ENCODE measurements around the gene QRICH1.
A peak's percentile ranks its signal among the peaks of the same experiment; 100 is the strongest.

QRICH1 gene

GRCh38 chr3:49019941-49020329 lies 73.9 kb downstream of the QRICH1 start:
- H3K27me3 ChIP-seq (ENCODE audit: control insufficient read depth in 2 of 2, insufficient read depth in 2 of 2, low read length in 2 of 2), result no peaks in the 10 kb centered on the region
- peaks cover 27 to 33% of the 10 kb centered on the region in 2 donors for H3K36me3 ChIP-seq (ENCODE audit: control insufficient read depth in 2 of 2, insufficient read depth in 2 of 2, low read length in 2 of 2)
- peaks cover 23 to 37% of the 10 kb centered on the region in 2 donors for H3K4me1 ChIP-seq (ENCODE audit: control insufficient read depth in 2 of 2, insufficient read depth in 2 of 2, low read length in 2 of 2)
- H3K9me3 ChIP-seq (ENCODE audit: control insufficient read depth in 2 of 2, low read length in 2 of 2), result no peaks in the 10 kb centered on the region
- H3K27ac ChIP-seq (ENCODE audit: low read depth in 2 of 2, low read length in 2 of 2), result peak overlapping the region; percentile 100
- peak overlapping the region; percentile 96 to 99 for H3K9ac ChIP-seq (ENCODE audit: low read depth in 1 of 2, low read length in 2 of 2)
- H3K4me3 ChIP-seq (ENCODE audit: low read length in 2 of 2), result peak overlapping the region; percentile 82 to 95

- Histone ChIP-seq H3K9me3 (ENCODE audit: control insufficient read depth in 2 of 2, low read length in 2 of 2) (no peaks in the 10 kb centered on the region), H3K27me3 (ENCODE audit: control insufficient read depth in 2 of 2, insufficient read depth in 2 of 2, low read length in 2 of 2) (no peaks in the 10 kb centered on the region), H3K4me3 (ENCODE audit: low read length in 2 of 2) (peak overlapping the region; percentile 80 to 82), H3K4me1 (ENCODE audit: control insufficient read depth in 2 of 2, insufficient read depth in 2 of 2, low read length in 2 of 2) (peaks cover 23 to 37% of the 10 kb centered on the region in 2 donors), H3K36me3 (ENCODE audit: control insufficient read depth in 2 of 2, insufficient read depth in 2 of 2, low read length in 2 of 2) (peaks cover 23 to 31% of the 10 kb centered on the region in 2 donors), H3K27ac (ENCODE audit: low read depth in 2 of 2, low read length in 2 of 2) (peak overlapping the region; percentile 88 to 100), H3K9ac (ENCODE audit: low read depth in 1 of 2, low read length in 2 of 2) (peak overlapping the region; percentile 81 to 99)
These were observed 75.2 kb downstream of the QRICH1 start for GRCh38 chr3:49018707-49019006.

GRCh38 chr3:49017971-49018706 lies 75.7 kb downstream of the QRICH1 start, which contains the start of gene DALRD3:
Gene DALRD3 (minus strand): TSS chr3:49018580. CDS start chr3:49018564, 16 bp downstream.
- H3K9ac ChIP-seq (ENCODE audit: low read depth in 1 of 2, low read length in 2 of 2), result peak within 1 kb of the TSS; percentile 81 to 99
- no peaks in the 10 kb centered on the region for H3K9me3 ChIP-seq (ENCODE audit: control insufficient read depth in 2 of 2, low read length in 2 of 2)
- H3K27me3 ChIP-seq (ENCODE audit: control insufficient read depth in 2 of 2, insufficient read depth in 2 of 2, low read length in 2 of 2), result no peaks in the 10 kb centered on the region
- H3K36me3 ChIP-seq (ENCODE audit: control insufficient read depth in 2 of 2, insufficient read depth in 2 of 2, low read length in 2 of 2), result peaks cover 28 to 37% of the 10 kb centered on the region in 2 donors
- peak within 1 kb of the TSS; percentile 100 for H3K27ac ChIP-seq (ENCODE audit: low read depth in 2 of 2, low read length in 2 of 2)
- H3K4me3 ChIP-seq (ENCODE audit: low read length in 2 of 2), result peak within 1 kb of the TSS; percentile 80 to 82
- H3K4me1 ChIP-seq (ENCODE audit: control insufficient read depth in 2 of 2, insufficient read depth in 2 of 2, low read length in 2 of 2), result peaks cover 21 to 40% of the 10 kb centered on the region in 2 donors

GRCh38 chr3:49017229-49017970 lies 76.5 kb downstream of the QRICH1 start:
- Histone ChIP-seq H3K9me3 (ENCODE audit: control insufficient read depth in 2 of 2, low read length in 2 of 2) (no peaks in the 10 kb centered on the region), H3K27me3 (ENCODE audit: control insufficient read depth in 2 of 2, insufficient read depth in 2 of 2, low read length in 2 of 2) (no peaks in the 10 kb centered on the region), H3K4me1 (ENCODE audit: control insufficient read depth in 2 of 2, insufficient read depth in 2 of 2, low read length in 2 of 2) (peaks cover 14 to 33% of the 10 kb centered on the region in 2 donors), H3K36me3 (ENCODE audit: control insufficient read depth in 2 of 2, insufficient read depth in 2 of 2, low read length in 2 of 2) (peaks cover 35 to 40% of the 10 kb centered on the region in 2 donors), H3K27ac (ENCODE audit: low read depth in 2 of 2, low read length in 2 of 2) (peak overlapping the region; percentile 88 to 100), H3K4me3 (ENCODE audit: low read length in 2 of 2) (peak overlapping the region; percentile 80 to 82), H3K9ac (ENCODE audit: low read depth in 1 of 2, low read length in 2 of 2) (peak overlapping the region; percentile 81 to 99)

- Histone ChIP-seq H3K27me3 (ENCODE audit: control insufficient read depth in 2 of 2, insufficient read depth in 2 of 2, low read length in 2 of 2) (no peaks in the 10 kb centered on the region), H3K36me3 (ENCODE audit: control insufficient read depth in 2 of 2, insufficient read depth in 2 of 2, low read length in 2 of 2) (peaks cover 40 to 48% of the 10 kb centered on the region in 2 donors), H3K9me3 (ENCODE audit: control insufficient read depth in 2 of 2, low read length in 2 of 2) (no peaks in the 10 kb centered on the region), H3K27ac (ENCODE audit: low read depth in 2 of 2, low read length in 2 of 2) (peak overlapping the region in 1 of 2 donors; percentile 88), H3K9ac (ENCODE audit: low read depth in 1 of 2, low read length in 2 of 2) (peak overlapping the region in 1 of 2 donors; percentile 14), H3K4me3 (ENCODE audit: low read length in 2 of 2) (no peak overlapping the region), H3K4me1 (ENCODE audit: control insufficient read depth in 2 of 2, insufficient read depth in 2 of 2, low read length in 2 of 2) (peaks cover 14 to 32% of the 10 kb centered on the region in 2 donors)
These were observed 77.2 kb downstream of the QRICH1 start for GRCh38 chr3:49016414-49017228.

- Histone ChIP-seq H3K9me3 (ENCODE audit: control insufficient read depth in 2 of 2, low read length in 2 of 2) (no peaks in the 10 kb centered on the region), H3K27me3 (ENCODE audit: control insufficient read depth in 2 of 2, insufficient read depth in 2 of 2, low read length in 2 of 2) (no peaks in the 10 kb centered on the region), H3K4me1 (ENCODE audit: control insufficient read depth in 2 of 2, insufficient read depth in 2 of 2, low read length in 2 of 2) (peaks cover 14 to 32% of the 10 kb centered on the region in 2 donors), H3K9ac (ENCODE audit: low read depth in 1 of 2, low read length in 2 of 2) (no peak overlapping the region), H3K4me3 (ENCODE audit: low read length in 2 of 2) (no peak overlapping the region), H3K27ac (ENCODE audit: low read depth in 2 of 2, low read length in 2 of 2) (no peak overlapping the region), H3K36me3 (ENCODE audit: control insufficient read depth in 2 of 2, insufficient read depth in 2 of 2, low read length in 2 of 2) (peaks cover 40 to 51% of the 10 kb centered on the region in 2 donors)
These were observed 78.1 kb downstream of the QRICH1 start for GRCh38 chr3:49015765-49016164.

GRCh38 chr3:49015072-49015471 lies 78.8 kb downstream of the QRICH1 start:
- Histone ChIP-seq H3K9me3 (ENCODE audit: control insufficient read depth in 2 of 2, low read length in 2 of 2) (no peaks in the 10 kb centered on the region), H3K4me3 (ENCODE audit: low read length in 2 of 2) (no peak overlapping the region), H3K36me3 (ENCODE audit: control insufficient read depth in 2 of 2, insufficient read depth in 2 of 2, low read length in 2 of 2) (peaks cover 40 to 51% of the 10 kb centered on the region in 2 donors), H3K27ac (ENCODE audit: low read depth in 2 of 2, low read length in 2 of 2) (no peak overlapping the region), H3K9ac (ENCODE audit: low read depth in 1 of 2, low read length in 2 of 2) (no peak overlapping the region), H3K4me1 (ENCODE audit: control insufficient read depth in 2 of 2, insufficient read depth in 2 of 2, low read length in 2 of 2) (peaks cover 11 to 26% of the 10 kb centered on the region in 2 donors), H3K27me3 (ENCODE audit: control insufficient read depth in 2 of 2, insufficient read depth in 2 of 2, low read length in 2 of 2) (no peaks in the 10 kb centered on the region)

GRCh38 chr3:49013738-49014660 lies 79.9 kb downstream of the QRICH1 start:
- peaks cover 9 to 18% of the 10 kb centered on the region in 2 donors for H3K4me1 ChIP-seq (ENCODE audit: control insufficient read depth in 2 of 2, insufficient read depth in 2 of 2, low read length in 2 of 2)
- H3K4me3 ChIP-seq (ENCODE audit: low read length in 2 of 2), result no peak overlapping the region
- H3K9me3 ChIP-seq (ENCODE audit: control insufficient read depth in 2 of 2, low read length in 2 of 2), result no peaks in the 10 kb centered on the region
- no peak overlapping the region for H3K9ac ChIP-seq (ENCODE audit: low read depth in 1 of 2, low read length in 2 of 2)
- no peak overlapping the region for H3K27ac ChIP-seq (ENCODE audit: low read depth in 2 of 2, low read length in 2 of 2)
- H3K27me3 ChIP-seq (ENCODE audit: control insufficient read depth in 2 of 2, insufficient read depth in 2 of 2, low read length in 2 of 2), result no peaks in the 10 kb centered on the region
- H3K36me3 ChIP-seq (ENCODE audit: control insufficient read depth in 2 of 2, insufficient read depth in 2 of 2, low read length in 2 of 2), result peaks cover 40 to 51% of the 10 kb centered on the region in 2 donors

GRCh38 chr3:49013113-49013737 lies 80.6 kb downstream of the QRICH1 start:
- Histone ChIP-seq H3K4me1 (ENCODE audit: control insufficient read depth in 2 of 2, insufficient read depth in 2 of 2, low read length in 2 of 2) (peaks cover 12 to 18% of the 10 kb centered on the region in 2 donors), H3K36me3 (ENCODE audit: control insufficient read depth in 2 of 2, insufficient read depth in 2 of 2, low read length in 2 of 2) (peaks cover 40 to 51% of the 10 kb centered on the region in 2 donors), H3K27ac (ENCODE audit: low read depth in 2 of 2, low read length in 2 of 2) (no peak overlapping the region), H3K27me3 (ENCODE audit: control insufficient read depth in 2 of 2, insufficient read depth in 2 of 2, low read length in 2 of 2) (no peaks in the 10 kb centered on the region), H3K9me3 (ENCODE audit: control insufficient read depth in 2 of 2, low read length in 2 of 2) (no peaks in the 10 kb centered on the region), H3K9ac (ENCODE audit: low read depth in 1 of 2, low read length in 2 of 2) (no peak overlapping the region), H3K4me3 (ENCODE audit: low read length in 2 of 2) (no peak overlapping the region)
